ENCODE measurements around the gene TRIM48. TPM values are rescaled to one million over a fixed set of nuclear protein-coding genes. Genes with fewer than 3 reads are reported as not detected.
"Not testable (repeated sequence)": the region's sequence is repeated elsewhere in the genome, so short reads cannot be mapped to it uniquely, and the experiment has no call there.

TRIM48 gene
- total RNA-seq, result not detected

- H3K36me3 Mint-ChIP-seq (ENCODE audit: insufficient read depth); H3K4me3 Mint-ChIP-seq; H3K27me3 Mint-ChIP-seq (ENCODE audit: low read depth); H3K4me1 Mint-ChIP-seq (ENCODE audit: low read depth); ATAC-seq; DNase-seq: not testable (repeated sequence)
- peaks cover 15% of the 10 kb centered on the region for H3K9me3 Mint-ChIP-seq
Observed at GRCh38 chr11:55261855-55262254, at the start of gene TRIM48. TRIM48 (plus strand) TSS chr11:55262155; CDS start chr11:55262268, 113 bp downstream.

- ATAC-seq; H3K4me3 Mint-ChIP-seq; H3K4me1 Mint-ChIP-seq (ENCODE audit: low read depth); DNase-seq; H3K27me3 Mint-ChIP-seq (ENCODE audit: low read depth); H3K36me3 Mint-ChIP-seq (ENCODE audit: insufficient read depth): not testable (repeated sequence)
- peaks cover 26% of the 10 kb centered on the region for H3K9me3 Mint-ChIP-seq
Observed at GRCh38 chr11:55238316-55238715, 23.6 kb upstream of the TRIM48 start.

- Mint-ChIP-seq H3K27me3 (ENCODE audit: low read depth) (no peaks in the 10 kb centered on the region), H3K4me1 (ENCODE audit: low read depth) (no peaks in the 10 kb centered on the region), H3K9me3 (peaks cover 8% of the 10 kb centered on the region), H3K4me3 (no peak overlapping the region), H3K36me3 (ENCODE audit: insufficient read depth) (no peaks in the 10 kb centered on the region)
- ATAC-seq (no peak), DNase-seq (no peak)
Observed at GRCh38 chr11:55263081-55263480, 1.1 kb downstream of the TRIM48 start.

Other genes with a start within 250 kb of the TRIM48 start
- not detected for gene OR4A16, start 81.0 kb downstream of the TRIM48 start, total RNA-seq
- not detected for gene OR4A15, start 105.8 kb downstream of the TRIM48 start, total RNA-seq